GM21723 (cell line): ENCODE data around the gene MED8.
"Not testable (repeated sequence)": the region's sequence is repeated elsewhere in the genome, so short reads cannot be mapped to it uniquely, and the experiment has no call there.

Source experiments
- ATAC-seq: cut with Tn5 transposase; IDR thresholded peaks from one replicate; pipeline ENCODE4 v1.9.1; 2021; ENCODE audit warnings: mild to moderate bottlenecking, moderate library complexity; ENCODE audit not compliant: unreplicated experiment

The MED8 gene

DNA sequence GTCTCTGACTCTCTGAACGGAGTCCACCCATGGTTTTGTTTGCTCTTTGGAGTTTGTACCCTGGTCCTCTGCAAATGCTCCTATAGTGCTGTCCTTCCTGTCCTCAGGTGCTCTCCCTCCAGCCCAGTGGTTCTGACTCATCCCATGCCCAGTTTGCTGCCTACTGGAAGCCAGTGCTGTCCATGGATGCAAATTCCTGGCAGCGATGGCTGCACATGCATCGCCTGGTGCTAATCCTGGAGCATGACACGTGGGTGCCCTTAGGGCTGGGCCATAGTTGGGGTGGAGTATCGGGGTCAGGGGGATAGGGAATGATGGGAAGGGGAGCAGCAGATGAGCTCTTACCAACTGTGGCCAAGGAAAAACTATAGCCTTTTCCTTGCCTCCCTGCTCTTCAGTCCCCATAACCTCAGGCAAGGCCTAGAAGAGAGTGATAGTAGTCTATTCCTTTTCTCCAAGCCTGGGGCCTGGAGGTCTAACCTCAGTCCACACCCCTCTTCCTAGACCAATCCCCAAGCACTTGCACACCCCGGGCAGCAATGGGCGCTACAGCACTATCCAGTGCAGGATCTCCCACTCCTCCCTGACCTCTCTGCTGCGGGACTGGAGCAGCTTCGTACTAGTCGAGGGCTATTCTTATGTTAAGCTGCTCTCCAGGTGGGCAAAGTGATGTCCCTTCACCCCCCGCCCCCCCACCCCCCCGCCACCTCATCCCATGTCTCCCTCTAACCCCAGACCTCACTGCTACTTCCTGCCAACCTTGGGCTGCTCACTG lies 32.6 kb upstream of the MED8 start:
- no peak for ATAC-seq

DNA sequence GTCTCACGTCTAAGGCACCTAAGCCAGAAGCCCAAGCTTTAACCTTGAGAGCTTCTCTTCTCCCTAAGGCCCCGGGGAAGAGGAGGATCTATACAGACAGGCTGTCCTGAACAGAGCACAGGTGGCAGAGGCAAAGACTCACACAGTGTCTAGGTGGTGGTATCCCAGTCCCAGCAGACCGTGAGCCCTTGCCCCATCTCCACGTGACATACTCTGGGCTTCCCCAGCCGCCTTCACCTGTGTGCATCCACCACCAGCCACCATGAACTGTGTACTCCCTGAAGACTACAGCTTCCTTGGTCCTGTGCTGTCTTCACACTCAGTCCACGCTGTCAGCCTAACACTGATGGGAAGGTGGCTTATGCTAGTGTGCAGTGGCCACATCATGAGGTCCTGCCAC lies 31.8 kb upstream of the MED8 start:
- no peak for ATAC-seq

DNA sequence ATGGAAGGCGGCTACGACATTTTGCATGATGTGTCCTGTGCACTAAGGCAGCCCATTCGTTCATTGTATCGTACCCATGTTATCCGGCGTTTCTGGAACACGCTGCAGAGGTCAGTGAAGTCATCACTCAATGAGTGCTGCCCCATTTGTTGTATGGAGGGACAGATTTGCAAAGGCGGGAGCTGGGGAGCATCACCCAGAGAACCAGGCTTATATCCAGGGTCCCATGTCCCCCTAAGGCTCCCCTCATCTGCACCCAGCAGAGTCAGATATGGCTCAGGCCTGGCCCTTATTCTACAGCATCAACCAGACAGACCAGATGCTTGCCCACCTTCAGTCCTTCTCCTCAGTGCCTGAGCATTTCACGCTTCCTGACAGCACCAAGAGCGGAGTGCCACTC lies 31.3 kb upstream of the MED8 start:
- ATAC-seq = no peak

DNA sequence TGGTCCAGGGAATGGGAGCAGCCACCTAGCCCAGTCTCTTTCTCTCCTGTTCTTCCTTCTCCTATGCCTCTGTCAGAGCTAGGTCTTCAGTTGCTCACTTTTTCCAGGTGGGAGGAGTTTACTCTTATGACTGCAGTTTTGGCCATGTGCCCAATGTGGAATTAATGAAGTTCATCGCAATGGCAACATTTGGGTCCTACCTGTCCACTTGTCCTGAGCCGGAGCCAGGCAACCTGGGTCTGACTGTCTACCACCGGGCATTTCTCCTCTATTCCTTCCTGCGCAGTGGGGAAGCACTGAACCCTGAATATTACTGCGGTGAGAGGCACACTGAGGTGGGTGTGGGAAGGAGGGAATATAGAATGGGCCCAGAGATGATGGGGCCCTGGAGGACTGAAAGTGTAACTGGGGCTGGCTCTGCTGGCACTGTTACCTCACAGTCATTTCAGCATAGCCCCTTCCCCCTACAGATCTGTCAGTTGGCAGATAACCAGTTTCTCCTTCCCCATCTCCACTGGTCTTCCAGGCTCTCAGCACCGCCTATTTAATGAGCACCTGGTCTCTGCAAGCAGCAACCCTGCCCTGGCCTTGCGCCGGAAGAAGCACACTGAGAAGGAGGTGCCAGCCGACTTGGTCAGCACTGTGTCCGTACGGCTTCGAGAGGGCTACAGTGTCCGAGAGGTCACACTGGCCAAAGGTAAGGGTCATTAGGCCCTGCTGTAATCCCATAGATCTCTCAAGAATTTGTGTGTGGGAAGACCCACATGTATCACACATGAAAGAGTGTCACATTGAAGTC lies 30.2 kb upstream of the MED8 start:
- ATAC-seq = no peak

DNA sequence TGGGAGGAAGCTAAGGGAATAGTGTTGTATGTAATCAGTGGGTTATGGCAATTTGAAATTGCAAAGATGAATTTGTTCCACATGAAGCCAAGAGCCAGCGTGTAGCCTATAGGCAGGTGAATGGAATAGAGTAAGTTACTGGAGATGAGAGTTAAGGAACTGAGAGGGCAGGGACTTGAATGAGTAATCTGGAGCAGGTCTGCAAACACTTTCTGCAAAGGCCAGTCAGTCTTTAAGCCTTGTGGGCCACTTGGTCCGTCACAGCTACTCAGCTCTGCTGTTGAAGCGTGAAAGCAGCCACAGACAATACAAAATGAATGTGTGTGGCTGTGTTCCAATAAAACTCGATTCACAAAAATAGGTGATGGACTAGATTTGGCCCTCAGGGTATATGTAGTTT lies 29.3 kb upstream of the MED8 start:
- no peak for ATAC-seq

DNA sequence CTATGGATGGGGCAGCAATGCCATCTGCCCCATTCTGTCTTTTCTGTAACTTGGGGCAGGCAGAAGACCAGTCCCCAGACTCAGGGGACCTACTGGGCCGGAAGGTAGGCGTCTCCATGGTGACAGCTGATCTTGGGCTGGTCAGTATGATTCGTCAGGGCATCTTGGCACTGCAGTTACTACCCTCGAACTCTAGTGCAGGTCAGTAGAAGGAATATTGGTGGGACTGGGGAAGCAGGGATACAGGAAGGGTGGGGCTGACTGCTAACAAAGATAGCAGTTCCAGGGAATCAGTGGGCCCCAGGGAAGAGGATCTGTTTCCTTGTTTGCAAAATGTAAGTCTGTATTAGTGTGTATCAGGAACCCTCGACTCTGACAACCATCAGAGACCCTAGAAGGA lies 26.3 kb upstream of the MED8 start:
- no peak for ATAC-seq

DNA sequence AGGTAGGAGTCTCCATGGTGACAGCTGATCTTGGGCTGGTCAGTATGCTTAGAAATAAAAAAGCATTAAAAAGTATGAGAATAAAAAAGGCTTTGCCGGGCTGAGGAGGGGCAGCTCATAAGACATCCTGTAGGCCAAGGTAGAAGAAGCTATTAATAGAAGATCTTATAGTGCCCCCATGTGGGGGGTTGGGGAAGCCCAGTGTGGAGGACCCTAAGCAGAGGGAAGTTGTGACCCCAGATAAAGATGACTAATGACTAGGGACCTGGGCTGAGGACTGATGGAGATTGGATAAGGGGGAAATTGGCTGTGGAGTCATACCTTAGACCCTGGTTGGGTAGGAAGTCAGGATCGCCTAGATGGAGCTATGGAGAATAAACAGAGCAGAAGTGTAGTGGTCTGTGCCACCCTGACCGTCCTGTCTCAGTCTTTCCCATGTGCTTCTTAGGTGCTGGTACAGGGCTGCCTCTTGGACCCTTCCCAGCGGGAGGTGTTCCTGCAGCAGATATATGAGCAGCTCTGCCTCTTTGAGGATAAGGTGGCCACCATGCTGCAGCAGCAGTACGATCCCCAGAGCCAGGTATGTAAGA lies 25.1 kb upstream of the MED8 start:
- no peak for ATAC-seq

DNA sequence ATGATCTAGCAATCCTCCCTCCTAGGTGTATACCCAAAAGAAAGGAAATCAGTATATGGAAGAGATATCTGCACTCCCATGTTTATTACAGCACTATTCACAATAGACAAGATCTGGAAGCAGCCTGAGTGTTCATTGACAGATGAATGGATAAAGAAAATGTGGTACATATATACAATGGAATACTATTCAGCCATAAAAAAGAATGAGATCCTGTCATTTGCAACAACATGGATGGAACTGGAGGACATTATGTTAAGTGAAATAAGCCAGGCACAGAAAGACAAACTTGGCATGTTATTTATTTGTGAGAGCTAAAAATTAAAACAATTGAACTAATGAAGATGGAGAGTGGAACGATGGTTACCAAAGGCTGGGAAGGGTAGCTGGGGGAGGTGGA lies 23.8 kb upstream of the MED8 start:
- not testable (repeated sequence) for ATAC-seq

DNA sequence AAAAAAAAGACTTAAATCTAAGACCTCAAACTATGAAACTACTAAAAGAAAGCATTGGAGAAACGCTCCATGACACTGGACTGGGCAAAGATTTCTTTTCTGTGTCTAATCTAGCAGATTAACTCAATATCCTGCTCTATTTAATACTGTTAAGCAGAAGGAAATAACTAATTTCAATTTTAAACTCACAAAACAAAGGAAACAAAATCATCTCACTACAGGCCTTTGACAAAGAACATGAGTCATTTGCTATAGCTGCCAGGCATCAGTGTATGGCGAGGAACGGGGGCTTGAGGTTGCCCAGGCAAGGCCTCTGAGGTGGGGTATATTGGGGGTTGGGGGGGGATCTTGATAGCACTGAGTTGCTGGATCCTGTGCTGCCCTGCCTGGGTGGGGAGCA lies 21.0 kb upstream of the MED8 start:
- no peak for ATAC-seq

DNA sequence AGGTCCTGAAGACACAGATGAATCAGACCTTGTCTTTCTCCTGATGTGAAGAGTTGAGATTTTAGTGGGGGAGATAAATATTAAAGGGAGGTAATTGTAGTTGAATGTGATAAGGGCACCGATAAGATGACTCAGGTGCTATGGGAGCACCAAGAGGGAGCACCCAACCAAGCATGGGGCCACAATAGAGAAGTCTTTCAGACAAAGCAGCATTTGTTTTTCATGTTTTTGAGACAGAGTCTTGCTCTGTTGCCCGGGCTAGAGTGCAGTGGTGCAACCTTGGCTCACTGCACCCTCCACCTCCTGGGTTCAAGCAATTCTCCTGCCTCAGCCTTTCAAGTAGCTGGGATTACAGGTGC lies 16.3 kb upstream of the MED8 start:
- ATAC-seq = no peak

DNA sequence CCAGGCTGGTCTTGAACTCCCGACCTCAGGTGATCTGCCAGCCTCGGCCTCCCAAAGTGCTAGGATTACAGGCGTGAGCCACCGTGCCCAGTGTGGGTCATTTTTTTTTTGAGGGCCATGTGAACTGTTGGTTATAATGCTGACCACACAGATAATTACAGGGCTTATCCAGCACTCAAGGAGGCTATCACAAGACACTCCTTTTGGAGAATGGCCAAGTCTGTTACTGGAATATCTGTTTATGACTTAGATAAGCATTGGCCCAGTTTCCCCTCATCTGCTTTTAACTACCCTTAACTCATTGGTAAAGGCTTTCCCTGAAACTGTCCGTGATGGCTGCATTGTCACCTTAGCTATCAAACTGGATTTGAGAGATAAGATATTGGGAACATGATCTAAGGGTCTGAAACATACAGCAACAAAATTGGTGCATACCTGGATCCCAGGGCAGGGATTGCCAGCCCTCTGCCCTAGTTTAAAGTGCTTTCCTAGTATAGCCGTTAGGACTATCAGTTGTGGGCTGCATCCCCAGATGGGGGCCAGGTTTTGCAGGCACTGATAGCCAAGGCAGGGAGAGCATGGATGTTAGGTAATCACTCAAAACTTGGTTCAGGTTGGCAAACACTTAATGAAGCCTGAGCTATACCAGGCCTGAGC lies 15.7 kb upstream of the MED8 start:
- ATAC-seq = no peak

DNA sequence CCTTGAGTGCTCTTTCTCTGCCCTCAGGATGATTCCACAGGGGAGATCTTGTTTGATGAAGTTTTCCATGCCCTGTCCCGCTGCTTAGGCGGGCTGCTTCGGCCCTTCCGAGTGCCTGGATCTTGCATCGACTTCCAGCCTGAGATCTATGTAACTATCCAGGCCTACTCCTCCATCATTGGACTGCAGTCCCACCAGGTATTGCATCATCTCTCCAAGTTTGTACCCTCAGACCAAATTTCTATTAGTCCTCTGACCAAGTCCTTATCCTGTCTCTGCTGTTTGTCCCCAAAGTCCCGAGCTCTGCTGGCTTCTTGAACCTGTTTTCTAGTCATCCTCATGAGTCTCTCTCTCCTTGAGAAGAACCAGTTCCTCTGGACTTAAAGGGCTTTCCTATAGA lies 14.8 kb upstream of the MED8 start:
- ATAC-seq = no peak

DNA sequence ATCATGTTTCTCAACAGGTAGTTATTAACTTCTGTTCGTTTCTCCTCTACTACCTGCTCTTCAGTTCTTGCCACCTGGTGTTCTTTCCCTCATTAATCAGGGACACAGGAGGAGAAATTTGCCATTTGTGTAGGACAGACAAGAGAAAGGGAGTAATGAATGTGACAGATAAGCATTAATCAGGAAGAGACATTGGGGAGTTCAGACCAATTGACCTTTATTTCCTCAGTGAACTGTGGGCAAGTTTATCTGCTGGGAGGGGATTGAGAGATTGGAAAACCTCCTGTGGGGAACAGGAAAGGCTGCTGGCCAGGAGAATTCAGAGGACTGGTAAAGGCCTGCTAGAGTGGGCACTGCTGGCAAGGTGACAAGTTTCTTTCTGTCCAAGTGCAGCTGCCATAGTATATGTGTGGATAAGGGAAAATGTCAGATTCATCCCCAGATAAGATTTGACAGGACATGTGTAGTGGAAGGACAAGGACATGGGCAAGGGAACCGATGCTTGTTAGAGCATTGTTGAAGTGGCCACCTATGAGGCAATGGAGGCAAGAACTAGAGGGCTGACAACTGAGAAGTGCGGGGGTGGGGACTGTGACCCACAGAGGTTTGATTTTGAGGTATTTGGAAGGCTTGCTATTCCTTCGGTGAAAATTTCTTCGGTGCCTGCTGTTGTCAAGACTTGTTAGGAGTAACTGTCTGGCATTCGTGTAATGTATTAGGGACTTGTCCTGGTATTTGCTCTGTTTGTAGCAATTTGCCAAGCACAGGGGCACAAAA lies 12.7 kb upstream of the MED8 start:
- no peak for ATAC-seq

DNA sequence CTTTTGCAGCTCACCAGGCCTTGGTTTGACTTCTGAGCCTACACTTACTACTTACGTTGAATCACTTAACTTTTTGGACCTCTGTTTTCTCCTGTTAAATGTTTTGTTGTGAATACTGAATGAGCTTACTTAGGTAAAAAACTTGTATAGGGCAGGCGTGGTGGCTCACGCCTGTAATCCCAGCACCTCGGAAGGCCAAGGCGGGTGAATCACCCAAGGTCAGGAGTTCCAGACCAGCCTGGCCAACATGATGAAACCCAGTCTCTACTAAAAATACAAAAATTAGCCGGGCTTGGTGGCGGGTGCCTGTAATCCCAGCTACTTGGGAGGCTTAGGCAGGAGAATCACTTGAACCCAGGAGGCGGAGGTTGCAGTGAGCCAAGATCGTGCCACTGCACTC lies 10.8 kb upstream of the MED8 start:
- ATAC-seq = not testable (repeated sequence)

DNA sequence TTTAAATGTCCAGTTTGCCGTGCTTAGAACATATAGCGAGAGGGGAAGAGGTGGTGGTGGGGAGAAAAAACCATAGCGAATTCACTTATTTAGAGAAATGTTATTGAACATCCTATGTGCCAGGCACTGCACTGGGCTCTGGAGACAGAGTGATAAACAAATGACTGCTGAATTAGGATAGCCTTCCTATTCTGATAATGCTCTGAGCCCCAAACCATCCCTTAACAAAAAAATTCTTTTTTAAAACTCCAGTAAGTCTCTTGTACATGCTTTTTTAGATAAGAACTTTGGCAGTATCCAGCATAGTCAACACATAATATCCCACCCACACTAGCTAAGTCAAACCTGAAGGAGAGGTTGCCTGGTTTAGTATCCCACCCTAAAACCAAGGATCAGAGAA lies 8.6 kb upstream of the MED8 start:
- no peak for ATAC-seq

DNA sequence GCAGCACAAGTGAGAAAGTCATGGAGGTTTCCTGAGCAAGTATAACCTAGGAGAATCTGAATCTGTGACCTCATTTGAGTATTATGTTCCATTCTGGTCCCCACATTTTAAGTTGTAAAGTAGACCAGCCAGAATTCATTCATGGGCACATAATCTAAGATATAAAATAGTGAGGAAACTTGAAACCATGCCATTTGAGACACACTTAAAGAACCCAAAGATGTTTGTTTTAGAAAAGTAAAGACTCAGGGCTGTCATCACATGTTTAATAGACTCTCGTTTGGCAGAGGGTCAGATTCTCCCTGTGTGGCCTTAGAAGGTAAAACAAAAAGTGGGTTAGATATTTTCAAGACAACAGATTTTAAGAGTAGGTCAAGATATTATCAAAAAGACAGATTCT lies 6.5 kb upstream of the MED8 start:
- no peak for ATAC-seq

DNA sequence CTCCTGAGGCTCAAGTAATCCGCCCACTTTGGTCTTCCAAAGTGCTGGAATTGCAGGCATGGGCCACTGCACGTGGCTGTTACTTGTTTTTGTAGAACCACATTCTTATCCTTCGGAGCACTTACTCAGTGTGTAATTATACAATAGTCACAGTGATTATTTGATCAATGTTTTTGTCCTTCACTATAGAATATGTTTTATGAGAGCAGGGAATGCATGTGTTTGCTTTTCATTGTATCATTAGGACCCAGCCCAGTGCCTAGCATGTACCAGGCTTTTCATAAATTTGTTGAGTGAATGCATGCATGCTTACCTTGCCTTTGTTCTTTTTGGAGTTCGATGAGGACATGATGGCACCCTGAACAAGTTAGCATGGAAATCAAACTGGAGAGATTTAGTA lies 5.9 kb upstream of the MED8 start:
- no peak for ATAC-seq

DNA sequence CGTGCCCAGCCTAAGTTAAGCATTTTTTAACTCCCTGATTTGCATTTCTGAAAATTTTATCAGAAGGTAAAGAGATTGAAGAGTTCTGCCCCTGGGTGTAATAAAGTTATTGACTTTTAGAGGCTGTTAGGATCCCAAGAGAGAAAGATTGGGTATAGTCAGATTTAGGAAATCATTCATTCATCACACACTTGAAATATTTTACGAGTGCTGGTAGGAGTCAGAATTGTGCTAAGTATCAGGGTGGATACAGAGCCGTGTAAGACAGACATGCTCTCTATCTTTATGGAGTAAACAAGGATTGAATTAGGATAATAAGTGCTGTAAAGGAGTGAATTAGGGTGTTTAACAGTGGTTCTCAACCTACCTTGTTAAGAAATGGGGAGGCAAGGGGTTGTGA lies 3.1 kb upstream of the MED8 start:
- ATAC-seq = no peak

DNA sequence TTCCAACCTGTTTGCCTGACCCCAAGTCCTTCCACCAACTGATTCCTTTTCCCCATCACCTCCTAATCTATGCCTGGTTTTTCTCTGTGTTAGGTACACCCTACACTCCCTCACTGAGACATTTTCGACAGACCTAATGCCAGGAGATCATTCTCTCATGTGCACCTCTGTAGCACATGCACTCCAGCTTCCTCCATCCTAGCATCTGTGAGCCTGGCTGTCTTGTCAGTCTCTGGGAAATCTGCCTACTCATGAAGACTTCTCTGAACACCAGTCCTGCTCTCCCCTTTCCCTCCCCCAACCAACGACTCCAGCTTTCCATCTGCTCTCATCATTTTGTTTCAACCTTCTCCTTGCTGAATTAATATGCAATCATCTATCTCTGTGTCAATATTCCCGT lies 987 bp downstream of the MED8 start:
- no peak for ATAC-seq

DNA sequence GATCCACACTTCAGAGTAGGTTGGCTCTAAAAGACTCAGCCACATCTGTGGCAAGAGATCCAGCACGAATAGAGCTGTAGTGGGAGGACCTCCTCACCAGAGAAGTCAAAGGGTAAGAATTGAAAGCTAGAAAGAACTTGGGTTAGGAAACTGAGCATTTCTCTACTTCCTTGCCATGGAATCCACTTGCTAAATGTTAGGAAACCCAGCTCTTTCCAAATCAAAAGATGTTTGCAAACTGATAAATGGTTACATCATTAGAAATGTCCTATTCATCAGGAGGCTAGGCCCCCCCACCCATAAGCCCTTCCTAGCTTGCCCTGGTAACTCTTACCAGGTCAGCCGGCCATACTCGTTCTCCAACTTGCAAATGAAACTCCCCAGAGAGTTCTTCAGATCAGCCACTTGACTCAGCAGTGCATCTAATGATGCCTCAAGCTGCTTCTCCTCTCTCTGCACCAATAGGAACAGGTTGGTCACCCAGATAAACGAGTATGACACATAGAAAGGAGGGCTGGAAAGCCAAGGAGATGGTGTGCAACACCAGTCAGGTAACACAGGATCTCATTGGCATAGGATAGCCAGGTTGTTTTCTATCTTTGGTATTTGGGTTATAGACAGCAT lies 1.5 kb downstream of the MED8 start:
- no peak for ATAC-seq

DNA sequence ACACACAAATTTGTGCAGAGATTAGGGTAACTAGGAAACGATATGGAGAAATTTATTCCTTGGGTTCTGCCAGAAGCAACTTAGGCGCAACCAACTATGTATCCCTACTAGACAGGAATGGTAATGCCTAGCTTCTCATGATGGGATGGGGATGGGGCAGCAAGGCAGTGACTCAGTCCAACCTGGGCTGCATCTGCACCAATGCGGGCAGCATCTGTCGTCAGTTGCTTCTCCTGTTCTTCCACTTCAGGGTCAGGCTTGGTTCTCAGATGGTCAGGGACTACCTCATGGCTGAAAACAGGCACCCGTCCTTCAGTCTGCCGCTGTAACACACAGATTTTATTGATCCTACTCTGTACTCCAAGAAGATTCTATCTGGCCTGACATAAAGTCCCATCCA lies 2.9 kb downstream of the MED8 start:
- no peak for ATAC-seq
